T-helper 2 cell treated with Interferon-gamma antibody and Interleukin-4, amounts not matched to agents 100 ng/mL and 5 ng/mL, for 36 hours (primary cell): ENCODE data around the gene NEB. TPM values are rescaled to one million over a fixed set of nuclear protein-coding genes. Genes with fewer than 3 reads are reported as not detected.
"Not testable (repeated sequence)": the region's sequence is repeated elsewhere in the genome, so short reads cannot be mapped to it uniquely, and the experiment has no call there.

ENCODE experiments used
- intact Hi-C: fragments of 100-400 bp; cut with micrococcal nuclease; formaldehyde crosslinking; loops from one replicate; pipeline ENCODE4 v1.15.1; 2023
- total RNA-seq: library from RNA; stranded (reverse); gene quantifications from 2 replicates; pipeline ENCODE4 v1.2.3, GENCODE V29; 2022

Gene NEB
- total RNA-seq, 1 donor from 2014 or later: 0.61 TPM

DNA sequence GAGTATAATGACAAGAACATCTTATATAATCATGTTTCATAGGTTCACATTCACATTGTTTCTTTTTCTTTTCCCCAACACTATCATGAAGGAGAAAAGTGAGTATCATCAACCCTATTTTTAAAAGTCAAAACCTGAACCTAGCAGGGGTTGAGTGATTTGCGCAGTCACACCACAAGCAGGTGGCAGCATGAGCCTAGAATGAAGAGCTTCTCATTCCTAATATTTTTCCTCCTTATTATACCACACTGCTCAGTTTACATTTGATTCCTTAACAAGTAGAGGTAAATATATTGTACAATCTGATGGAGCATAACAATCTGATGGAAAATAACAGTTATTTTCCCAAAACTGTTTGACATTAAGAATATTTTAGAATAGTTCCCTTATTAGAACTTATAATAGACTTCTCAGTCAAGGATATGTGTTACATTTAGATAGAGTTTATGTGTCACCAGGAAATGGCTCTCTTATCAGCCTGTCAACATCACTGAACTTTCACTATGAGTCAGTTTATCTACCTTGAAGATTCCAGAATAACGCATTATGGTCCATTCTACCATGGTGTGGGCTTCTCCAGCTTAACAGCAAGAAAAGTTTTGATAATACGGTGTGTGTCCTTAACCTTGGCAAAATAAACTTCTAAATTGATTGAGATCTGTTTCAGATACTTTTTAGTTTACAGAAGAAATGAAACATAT, 119.5 kb downstream of the NEB start:
- intact Hi-C loops: loop anchor here (1.0 to 10.0 kb wide), 5 partner anchors 19 to 1103 kb away; partner anchors contain the start of genes PRPF40A and RBM43

DNA sequence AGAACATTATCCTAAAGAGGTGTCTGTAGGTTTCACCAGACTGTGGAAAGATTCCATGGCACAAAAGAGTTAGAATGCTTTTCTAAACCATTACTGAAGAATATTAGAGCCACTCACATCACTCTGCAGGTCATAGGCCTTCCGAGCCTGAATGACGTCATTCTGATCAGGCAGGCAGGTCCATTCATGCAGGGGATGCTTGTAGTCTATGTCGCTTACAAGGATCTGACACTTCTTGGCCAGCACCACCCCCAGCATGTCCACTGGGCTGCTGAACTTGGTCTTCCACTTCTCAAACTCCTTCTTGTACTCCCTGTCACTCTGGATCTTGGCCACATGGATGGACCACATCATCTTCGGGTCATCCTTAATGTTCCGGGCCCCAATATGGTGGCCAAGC, 120.1 kb downstream of the NEB start:
- intact Hi-C loops: loop anchor here (2.0 to 10.0 kb wide), 2 partner anchors 213 to 349 kb away; partner anchors contain the start of gene RBM43

GRCh38 chr2:151611351-151611750, 122.9 kb downstream of the NEB start:
- intact Hi-C loops: loop anchor here (10.0 kb wide), 1 partner anchor 347 kb away; the partner anchor contains the start of gene RBM43

DNA sequence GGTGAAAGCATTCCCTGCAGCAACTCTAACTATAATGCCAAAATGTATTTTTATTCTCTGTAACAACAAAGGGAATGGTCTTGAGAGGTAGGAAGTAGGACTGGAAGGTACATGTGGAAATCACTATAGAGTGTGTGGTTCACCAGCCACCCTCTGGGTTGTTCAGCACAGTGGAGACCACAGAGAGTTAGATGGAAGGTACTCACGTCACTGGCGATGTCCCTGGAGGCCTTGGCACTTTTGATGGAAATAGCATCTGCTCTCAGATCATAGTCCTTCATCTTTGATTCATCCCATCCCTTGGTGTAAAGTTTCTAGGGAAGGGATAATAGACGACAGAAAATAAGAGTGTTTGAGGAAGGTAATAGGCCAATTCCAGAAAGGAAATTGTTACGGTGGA, 124.0 kb downstream of the NEB start:
- intact Hi-C loops: loop anchor here (10.0 kb wide), 1 partner anchor 346 kb away; the partner anchor contains the start of gene RBM43

- intact Hi-C loops: loop anchor here (10.0 kb wide), 1 partner anchor 345 kb away; the partner anchor contains the start of gene RBM43
Measured at GRCh38 chr2:151609705-151610104, 124.6 kb downstream of the NEB start.

- intact Hi-C loops: not testable (repeated sequence)
Measured at GRCh38 chr2:151607459-151608424, 126.5 kb downstream of the NEB start.

- intact Hi-C loops: not testable (repeated sequence)
Measured at GRCh38 chr2:151603530-151603929, 130.7 kb downstream of the NEB start.

- intact Hi-C loops: not testable (repeated sequence)
Measured at GRCh38 chr2:151602402-151602801, 131.9 kb downstream of the NEB start.

GRCh38 chr2:151601803-151602202, 132.5 kb downstream of the NEB start:
- intact Hi-C loops: not testable (repeated sequence)

GRCh38 chr2:151596903-151597608, 137.2 kb downstream of the NEB start:
- intact Hi-C loops: not testable (repeated sequence)

DNA sequence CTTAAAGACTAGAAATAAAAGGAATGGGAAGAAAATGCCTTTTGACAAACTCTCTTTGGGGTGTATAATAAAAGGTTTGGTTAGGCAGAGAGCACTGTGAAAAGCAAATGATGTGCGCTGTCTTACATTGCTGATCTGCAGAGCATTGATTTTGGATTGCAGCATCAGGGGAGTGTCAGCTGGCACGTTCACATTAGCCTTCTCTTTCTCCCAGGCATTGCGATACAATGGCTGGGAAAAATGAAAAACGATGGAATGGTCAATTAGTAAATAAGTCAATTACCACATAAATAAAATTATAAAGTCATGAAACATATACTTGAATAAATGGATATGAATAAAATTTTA, 142.4 kb downstream of the NEB start:
- intact Hi-C loops: not testable (repeated sequence)

DNA sequence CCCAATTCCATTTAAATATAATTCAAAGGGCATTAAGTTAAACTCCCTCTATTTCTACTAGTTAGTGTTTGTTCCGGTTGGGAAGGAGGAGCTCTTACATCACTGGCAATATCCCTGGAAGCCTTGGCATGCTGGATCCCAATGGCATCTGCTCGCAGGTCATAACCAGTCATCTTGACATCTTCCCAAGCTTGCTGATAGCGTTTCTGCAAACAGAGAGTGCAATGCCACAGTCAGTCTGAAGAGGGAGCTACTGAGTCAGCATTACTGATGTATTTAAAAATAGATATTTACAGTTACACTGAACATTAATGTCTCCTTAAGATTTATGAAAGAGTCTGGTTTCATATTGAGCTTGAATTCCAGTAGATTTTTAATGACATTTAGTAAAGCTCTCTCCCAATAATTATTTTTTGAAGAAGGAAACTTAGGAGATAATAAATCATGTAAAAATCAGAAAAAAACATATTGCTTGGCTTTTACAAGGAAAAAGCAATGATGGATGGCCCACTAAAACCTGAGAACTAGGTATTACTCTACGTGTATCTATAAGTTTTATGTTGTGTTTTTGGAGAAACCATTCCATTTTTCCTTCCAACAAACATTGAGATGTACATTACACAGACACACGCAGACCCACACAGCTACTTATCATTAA, 142.9 kb downstream of the NEB start:
- intact Hi-C loops: not testable (repeated sequence)

- intact Hi-C loops: not testable (repeated sequence)
Measured at GRCh38 chr2:151581300-151581699, 153.0 kb downstream of the NEB start.

DNA sequence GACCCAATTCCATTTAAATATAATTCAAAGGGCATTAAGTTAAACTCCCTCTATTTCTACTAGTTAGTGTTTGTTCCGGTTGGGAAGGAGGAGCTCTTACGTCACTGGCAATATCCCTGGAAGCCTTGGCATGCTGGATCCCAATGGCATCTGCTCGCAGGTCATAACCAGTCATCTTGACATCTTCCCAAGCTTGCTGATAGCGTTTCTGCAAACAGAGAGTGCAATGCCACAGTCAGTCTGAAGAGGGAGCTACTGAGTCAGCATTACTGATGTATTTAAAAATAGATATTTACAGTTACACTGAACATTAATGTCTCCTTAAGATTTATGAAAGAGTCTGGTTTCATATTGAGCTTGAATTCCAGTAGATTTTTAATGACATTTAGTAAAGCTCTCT, 153.6 kb downstream of the NEB start:
- intact Hi-C loops: not testable (repeated sequence)

GRCh38 chr2:151577116-151577515, 157.2 kb downstream of the NEB start:
- intact Hi-C loops: no loop called here

DNA sequence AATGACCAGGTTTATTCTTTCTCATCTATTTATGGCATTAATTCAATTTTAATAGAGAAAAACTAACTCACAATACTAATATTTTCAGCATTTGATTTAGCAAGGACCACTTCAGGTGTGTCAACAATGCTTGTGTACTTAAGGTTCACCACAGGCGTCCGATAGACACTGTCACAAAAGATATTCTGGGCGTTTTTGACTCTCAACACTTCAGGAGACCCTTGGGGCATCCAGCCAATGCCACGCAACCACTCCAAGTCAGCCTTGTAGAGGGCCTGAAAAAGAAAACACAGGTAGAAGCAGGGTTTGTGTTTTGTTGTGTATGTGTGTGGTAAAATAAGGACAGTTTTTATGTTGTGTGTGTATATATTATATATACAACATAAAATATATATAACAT, 158.2 kb downstream of the NEB start:
- intact Hi-C loops: no loop called here

GRCh38 chr2:151575338-151575737, 158.9 kb downstream of the NEB start:
- intact Hi-C loops: no loop called here

GRCh38 chr2:151570191-151570590, 164.1 kb downstream of the NEB start:
- intact Hi-C loops: no loop called here

- intact Hi-C loops: no loop called here
Measured at GRCh38 chr2:151569167-151569566, 165.1 kb downstream of the NEB start.

DNA sequence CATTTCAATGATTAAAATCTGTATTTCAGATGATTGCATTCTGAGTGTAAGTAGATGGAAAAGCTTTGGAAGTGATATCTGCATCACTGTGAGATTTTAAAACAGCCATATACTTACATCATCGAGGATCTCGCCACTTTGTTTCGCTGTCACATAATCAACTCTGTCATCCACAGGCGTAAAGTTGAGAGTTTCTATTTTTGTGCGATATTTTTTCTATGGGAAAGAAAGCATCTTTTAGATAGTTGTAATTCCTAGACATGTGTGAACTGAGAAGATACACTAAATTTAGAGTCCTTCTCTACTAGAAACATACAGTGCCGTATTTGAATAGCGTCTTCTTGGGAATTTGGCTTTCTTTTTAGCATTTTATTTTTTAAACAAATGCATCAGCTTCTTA, 165.8 kb downstream of the NEB start:
- intact Hi-C loops: no loop called here

DNA sequence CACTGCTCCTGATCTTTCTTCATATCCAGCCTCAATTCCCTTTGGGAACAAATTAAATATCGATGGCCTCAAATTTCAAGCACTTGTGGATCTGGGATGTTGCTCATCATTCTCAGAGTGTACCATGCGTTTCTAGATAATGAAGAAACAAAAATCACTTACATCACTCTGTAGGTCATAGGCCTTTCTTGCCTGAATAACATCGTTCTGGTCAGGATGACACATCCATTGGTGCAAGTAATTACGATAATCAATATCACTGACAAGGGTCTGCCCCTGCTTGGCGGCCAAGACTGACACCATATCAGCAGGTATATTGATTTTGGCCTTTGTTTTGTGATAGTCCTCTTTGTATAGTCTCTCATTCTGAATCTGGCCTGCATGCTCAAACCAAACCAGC, 167.3 kb downstream of the NEB start:
- intact Hi-C loops: no loop called here
